Uterus (tissue), 2 donors: Measurements from ENCODE around the gene S100PBP.

Source experiments
- CTCF ChIP-seq, 4 experiments: fragments of 200-600 bp in 2 of 4; fragments of 450-650 bp in 2 of 4; sonication (generic) in 2 of 4; IDR thresholded peaks; one replicate each; pipeline ENCODE4 v1.5.1; 2016 to 2019; ENCODE audit warnings: antibody characterized with exemption in 4 of 4, mild to moderate bottlenecking in 2 of 4, moderate library complexity in 1 of 4
- POLR2A ChIP-seq, 2 donors: fragments of 450-650 bp; IDR thresholded peaks; one replicate each; pipeline ENCODE4 v1.6.1; 2016; ENCODE audit warnings: antibody characterized with exemption in 2 of 2, mild to moderate bottlenecking in 1 of 2, moderate library complexity in 1 of 2

- TF ChIP-seq POLR2A (IDR thresholded peaks at IDR 0.05) (peak in 1 of 2 donors; percentile 59), CTCF (IDR thresholded peaks at IDR 0.05) (peak in 1 of 4 experiments; percentile 19)
Observed at GRCh38 chr1:32900956-32901822, 83.7 kb downstream of the S100PBP start, which contains the start of gene TMEM54.
